SK-N-MC (cell line): Measurements from ENCODE around the gene ASTL.

Experiments
- DNase-seq: peaks from one replicate; pipeline ENCODE4 v3.0.0-alpha.2; 2011; ENCODE audit warnings: low read depth, low spot score
- H3K27ac ChIP-seq: fragments of 200-600 bp; sonication (generic); 2 replicates; pipeline ENCODE4 v1.5.1; 2016; ENCODE audit warnings: mixed run types
- H3K36me3 ChIP-seq: fragments of 200-600 bp; sonication (generic); 2 replicates; pipeline ENCODE4 v1.6.1; 2017; ENCODE audit warnings: antibody characterized with exemption, low read length, mixed read lengths; ENCODE audit not compliant: insufficient read depth
- H3K4me3 ChIP-seq: fragments of 200-600 bp; sonication (generic); 2 replicates; pipeline ENCODE4 v1.5.1; 2016
- H3K9ac ChIP-seq: fragments of 200-600 bp; sonication (generic); 2 replicates; pipeline ENCODE4 v1.8.0; 2017; ENCODE audit warnings: mixed run types, mixed read lengths; ENCODE audit not compliant: insufficient read length
- H3K9me3 ChIP-seq: fragments of 200-600 bp; sonication (generic); 2 replicates; pipeline ENCODE4 v1.6.1; 2017; ENCODE audit warnings: low read depth, mild to moderate bottlenecking, antibody characterized with exemption, low read length, moderate library complexity, mixed read lengths
- EZH2 ChIP-seq: fragments of 200-600 bp; sonication (generic); IDR thresholded peaks from one replicate; pipeline ENCODE4 v1.6.1; 2017; ENCODE audit warnings: antibody characterized with exemption
- FOXP2 ChIP-seq: optimal IDR thresholded peaks from 2 replicates; pipeline ENCODE3; 2011; ENCODE audit warnings: mild to moderate bottlenecking, moderate library complexity; ENCODE audit not compliant: insufficient read depth; ENCODE audit errors: extremely low read length, control extremely low read depth
- POLR2AphosphoS5 ChIP-seq: IDR thresholded peaks from 2 replicates; pipeline ENCODE4 v1.6.1; 2012; ENCODE audit warnings: mild to moderate bottlenecking, low read depth, low read length, borderline replicate concordance

ASTL gene

GRCh38 chr2:96136129-96136720 is 2.1 kb downstream of the ASTL start:
- TF ChIP-seq EZH2 (no peak), POLR2AphosphoS5 (no peak), FOXP2 (no peak)
- Histone ChIP-seq H3K9ac (no peak overlapping the region), H3K36me3 (no peaks in the 10 kb centered on the region), H3K9me3 (no peaks in the 10 kb centered on the region), H3K4me3 (no peak overlapping the region), H3K27ac (no peak overlapping the region)
- no peak for DNase-seq

GRCh38 chr2:96135621-96136020 is 2.7 kb downstream of the ASTL start:
- Histone ChIP-seq H3K4me3 (no peak overlapping the region), H3K9ac (no peak overlapping the region), H3K27ac (no peak overlapping the region), H3K36me3 (no peaks in the 10 kb centered on the region), H3K9me3 (no peaks in the 10 kb centered on the region)
- no peak for DNase-seq
- no peak for TF ChIP-seq FOXP2
- no peak for TF ChIP-seq POLR2AphosphoS5
- TF ChIP-seq EZH2: no peak

GRCh38 chr2:96135171-96135570 is 3.1 kb downstream of the ASTL start:
- Histone ChIP-seq H3K27ac (no peak overlapping the region), H3K4me3 (no peak overlapping the region), H3K36me3 (no peaks in the 10 kb centered on the region), H3K9ac (no peak overlapping the region), H3K9me3 (no peaks in the 10 kb centered on the region)
- DNase-seq: no peak
- TF ChIP-seq FOXP2: no peak
- TF ChIP-seq EZH2: no peak
- no peak for TF ChIP-seq POLR2AphosphoS5

GRCh38 chr2:96134421-96134820 is 3.9 kb downstream of the ASTL start:
- TF ChIP-seq POLR2AphosphoS5 (no peak), EZH2 (no peak), FOXP2 (no peak)
- DNase-seq: no peak
- Histone ChIP-seq H3K9ac (no peak overlapping the region), H3K36me3 (no peaks in the 10 kb centered on the region), H3K4me3 (no peak overlapping the region), H3K9me3 (no peaks in the 10 kb centered on the region), H3K27ac (no peak overlapping the region)

- no peak overlapping the region for H3K27ac ChIP-seq
- no peak overlapping the region for H3K4me3 ChIP-seq
- H3K36me3 ChIP-seq: no peaks in the 10 kb centered on the region
- DNase-seq: no peak
- TF ChIP-seq EZH2 (no peak), POLR2AphosphoS5 (no peak), FOXP2 (no peak)
- no peak overlapping the region for H3K9ac ChIP-seq
- H3K9me3 ChIP-seq: no peaks in the 10 kb centered on the region
Measured at GRCh38 chr2:96131813-96132745, 6.2 kb downstream of the ASTL start.

GRCh38 chr2:96131152-96131812 is 7.0 kb downstream of the ASTL start:
- H3K27ac ChIP-seq: no peak overlapping the region

GRCh38 chr2:96130483-96130882 is 7.8 kb downstream of the ASTL start:
- no peak for DNase-seq
- Histone ChIP-seq H3K4me3 (no peak overlapping the region), H3K9me3 (no peaks in the 10 kb centered on the region), H3K27ac (no peak overlapping the region), H3K9ac (no peak overlapping the region), H3K36me3 (no peaks in the 10 kb centered on the region)
- TF ChIP-seq EZH2: no peak

More at GRCh38 chr2:96131152-96131812, 7.0 kb downstream of the ASTL start:
- TF ChIP-seq FOXP2 (no peak), EZH2 (no peak), POLR2AphosphoS5 (no peak)
- no peak for DNase-seq
- no peak overlapping the region for H3K4me3 ChIP-seq
- H3K9me3 ChIP-seq: no peaks in the 10 kb centered on the region
- H3K36me3 ChIP-seq: no peaks in the 10 kb centered on the region
- no peak overlapping the region for H3K9ac ChIP-seq

- TF ChIP-seq POLR2AphosphoS5 (no peak), FOXP2 (no peak), EZH2 (no peak)
- H3K4me3 ChIP-seq: no peak overlapping the region
- no peak overlapping the region for H3K27ac ChIP-seq
- no peak overlapping the region for H3K9ac ChIP-seq
- no peaks in the 10 kb centered on the region for H3K36me3 ChIP-seq
- no peak for DNase-seq
- no peaks in the 10 kb centered on the region for H3K9me3 ChIP-seq
Measured at GRCh38 chr2:96129528-96130120, 8.7 kb downstream of the ASTL start.
